Measurements from ENCODE around the gene ROGDI. TPM values are rescaled to one million over a fixed set of nuclear protein-coding genes. Genes with fewer than 3 reads are reported as not detected.

ROGDI gene
- total and polyA plus RNA-seq, 4 donors: 11.4 to 42.9 (median 19.3) TPM

- Histone ChIP-seq H3K9me3 (ENCODE audit: control insufficient read depth, low read length) (no peaks in the 10 kb centered on the region), H3K4me1 (ENCODE audit: control insufficient read depth in 1 of 2, insufficient read depth in 2 of 2, low read length in 2 of 2) (no peaks in the 10 kb centered on the region), H3K27me3 (ENCODE audit: control insufficient read depth in 1 of 2, insufficient read depth in 2 of 2, low read length in 1 of 2) (no peaks in the 10 kb centered on the region), H3K36me3 (ENCODE audit: control insufficient read depth in 1 of 2, insufficient read depth in 2 of 2, low read length in 1 of 2) (no peaks in the 10 kb centered on the region), H3K27ac (ENCODE audit: low read depth in 1 of 2, low read length in 2 of 2) (no peak overlapping the region), H3K4me3 (ENCODE audit: low read length in 2 of 2) (no peak overlapping the region)
- whole genome bisulfite sequencing, 2 donors: 80 to 82% methylated on average over 4 of the region's 4 CpGs
- intact Hi-C loops (cut with DNase I): no loop called here
- no peak for ATAC-seq (ENCODE audit: low FRiP score)
- no peak for DNase-seq
Measured at GRCh38 chr16:4780235-4780634, 22.2 kb downstream of the ROGDI start.

- Histone ChIP-seq H3K36me3 (ENCODE audit: control insufficient read depth in 1 of 2, insufficient read depth in 2 of 2, low read length in 1 of 2) (no peaks in the 10 kb centered on the region), H3K27ac (ENCODE audit: low read depth in 1 of 2, low read length in 2 of 2) (no peak overlapping the region), H3K9me3 (ENCODE audit: control insufficient read depth, low read length) (no peaks in the 10 kb centered on the region), H3K4me1 (ENCODE audit: control insufficient read depth in 1 of 2, insufficient read depth in 2 of 2, low read length in 2 of 2) (no peaks in the 10 kb centered on the region), H3K27me3 (ENCODE audit: control insufficient read depth in 1 of 2, insufficient read depth in 2 of 2, low read length in 1 of 2) (no peaks in the 10 kb centered on the region), H3K4me3 (ENCODE audit: low read length in 2 of 2) (no peak overlapping the region)
- intact Hi-C loops (cut with DNase I): no loop called here
- 87 to 89% methylated on average over 5 of the region's 5 CpGs for WGBS, 2 donors
- ATAC-seq (ENCODE audit: low FRiP score) (no peak), DNase-seq (no peak)
Measured at GRCh38 chr16:4778050-4778392, 24.4 kb downstream of the ROGDI start.

- Histone ChIP-seq H3K27ac (ENCODE audit: low read depth in 1 of 2, low read length in 2 of 2) (no peak overlapping the region), H3K27me3 (ENCODE audit: control insufficient read depth in 1 of 2, insufficient read depth in 2 of 2, low read length in 1 of 2) (no peaks in the 10 kb centered on the region), H3K36me3 (ENCODE audit: control insufficient read depth in 1 of 2, insufficient read depth in 2 of 2, low read length in 1 of 2) (no peaks in the 10 kb centered on the region), H3K4me3 (ENCODE audit: low read length in 2 of 2) (no peak overlapping the region), H3K9me3 (ENCODE audit: control insufficient read depth, low read length) (no peaks in the 10 kb centered on the region), H3K4me1 (ENCODE audit: control insufficient read depth in 1 of 2, insufficient read depth in 2 of 2, low read length in 2 of 2) (no peaks in the 10 kb centered on the region)
- WGBS, 2 donors: 83 to 86% methylated on average over 17 of the region's 17 CpGs
- ATAC-seq (ENCODE audit: low FRiP score) (no peak), DNase-seq (no peak)
- intact Hi-C loops (cut with DNase I): no loop called here
Measured at GRCh38 chr16:4777339-4778049, 24.9 kb downstream of the ROGDI start.

GRCh38 chr16:4776141-4776705 lies 26.2 kb downstream of the ROGDI start:
- DNase-seq (no peak), ATAC-seq (ENCODE audit: low FRiP score) (no peak)
- H3K9me3 ChIP-seq (ENCODE audit: control insufficient read depth, low read length): no peaks in the 10 kb centered on the region
- intact Hi-C loops (cut with DNase I): no loop called here
- H3K4me1 ChIP-seq (ENCODE audit: control insufficient read depth in 1 of 2, insufficient read depth in 2 of 2, low read length in 2 of 2): no peaks in the 10 kb centered on the region
- H3K36me3 ChIP-seq (ENCODE audit: control insufficient read depth in 1 of 2, insufficient read depth in 2 of 2, low read length in 1 of 2): no peaks in the 10 kb centered on the region
- no peaks in the 10 kb centered on the region for H3K27me3 ChIP-seq (ENCODE audit: control insufficient read depth in 1 of 2, insufficient read depth in 2 of 2, low read length in 1 of 2)
- H3K4me3 ChIP-seq (ENCODE audit: low read length in 2 of 2): no peak overlapping the region
- WGBS, 2 donors: 86 to 90% methylated on average over 2 of the region's 2 CpGs
- no peak overlapping the region for H3K27ac ChIP-seq (ENCODE audit: low read depth in 1 of 2, low read length in 2 of 2)

DNA sequence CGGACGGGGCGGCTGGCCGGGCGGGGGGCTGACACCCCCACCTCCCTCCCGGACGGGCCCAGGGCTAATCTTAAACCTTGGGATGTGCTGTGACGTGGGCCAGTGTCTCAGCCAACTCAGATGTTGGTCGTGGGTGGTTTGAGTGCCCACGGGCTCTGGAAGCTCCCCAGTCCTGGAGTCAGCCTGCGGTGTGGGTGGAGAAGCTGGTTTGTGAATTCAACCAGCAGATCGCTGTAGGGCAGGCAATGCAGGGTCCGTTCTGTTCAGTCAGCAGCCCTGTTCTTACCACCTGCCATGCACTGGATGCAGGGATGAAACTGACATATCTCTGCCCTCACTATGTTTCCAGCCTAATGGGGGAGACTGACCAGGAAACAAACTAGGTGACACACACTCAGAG lies 27.4 kb downstream of the ROGDI start:
- H3K27me3 ChIP-seq (ENCODE audit: control insufficient read depth in 1 of 2, insufficient read depth in 2 of 2, low read length in 1 of 2): no peaks in the 10 kb centered on the region

GRCh38 chr16:4772351-4772750 lies 30.1 kb downstream of the ROGDI start:
- Histone ChIP-seq H3K9me3 (ENCODE audit: control insufficient read depth, low read length) (no peaks in the 10 kb centered on the region), H3K27me3 (ENCODE audit: control insufficient read depth in 1 of 2, insufficient read depth in 2 of 2, low read length in 1 of 2) (no peaks in the 10 kb centered on the region), H3K4me3 (ENCODE audit: low read length in 2 of 2) (no peak overlapping the region), H3K4me1 (ENCODE audit: control insufficient read depth in 1 of 2, insufficient read depth in 2 of 2, low read length in 2 of 2) (no peaks in the 10 kb centered on the region), H3K27ac (ENCODE audit: low read depth in 1 of 2, low read length in 2 of 2) (no peak overlapping the region), H3K36me3 (ENCODE audit: control insufficient read depth in 1 of 2, insufficient read depth in 2 of 2, low read length in 1 of 2) (no peaks in the 10 kb centered on the region)
- ATAC-seq (ENCODE audit: low FRiP score) (no peak), DNase-seq (no peak)
- intact Hi-C loops (cut with DNase I): no loop called here
- 86 to 88% methylated on average over 5 of the region's 5 CpGs for WGBS, 2 donors

More for the DNA sequence above, 27.4 kb downstream of the ROGDI start:
- DNase-seq (no peak), ATAC-seq (ENCODE audit: low FRiP score) (no peak)
- intact Hi-C loops (cut with DNase I): no loop called here
- H3K4me3 ChIP-seq (ENCODE audit: low read length in 2 of 2): no peak overlapping the region
- H3K36me3 ChIP-seq (ENCODE audit: control insufficient read depth in 1 of 2, insufficient read depth in 2 of 2, low read length in 1 of 2): no peaks in the 10 kb centered on the region
- 80 to 85% methylated on average over 8 to 13 of the region's 13 CpGs for WGBS, 2 donors
- H3K9me3 ChIP-seq (ENCODE audit: control insufficient read depth, low read length): no peaks in the 10 kb centered on the region
- no peaks in the 10 kb centered on the region for H3K4me1 ChIP-seq (ENCODE audit: control insufficient read depth in 1 of 2, insufficient read depth in 2 of 2, low read length in 2 of 2)
- no peak overlapping the region for H3K27ac ChIP-seq (ENCODE audit: low read depth in 1 of 2, low read length in 2 of 2)

- H3K9me3 ChIP-seq (ENCODE audit: control insufficient read depth, low read length): no peaks in the 10 kb centered on the region
- ATAC-seq (ENCODE audit: low FRiP score): no peak
- no peak overlapping the region for H3K4me3 ChIP-seq (ENCODE audit: low read length in 2 of 2)
- intact Hi-C loops (cut with DNase I): no loop called here
- DNase-seq: no peak
- WGBS, 2 donors: 57 to 68% methylated on average over 3 of the region's 3 CpGs
- no peaks in the 10 kb centered on the region for H3K4me1 ChIP-seq (ENCODE audit: control insufficient read depth in 1 of 2, insufficient read depth in 2 of 2, low read length in 2 of 2)
- no peaks in the 10 kb centered on the region for H3K36me3 ChIP-seq (ENCODE audit: control insufficient read depth in 1 of 2, insufficient read depth in 2 of 2, low read length in 1 of 2)
- H3K27ac ChIP-seq (ENCODE audit: low read depth in 1 of 2, low read length in 2 of 2): no peak overlapping the region
- no peaks in the 10 kb centered on the region for H3K27me3 ChIP-seq (ENCODE audit: control insufficient read depth in 1 of 2, insufficient read depth in 2 of 2, low read length in 1 of 2)
Measured at GRCh38 chr16:4771646-4772045, 30.8 kb downstream of the ROGDI start.

GRCh38 chr16:4769306-4769638 lies 33.2 kb downstream of the ROGDI start:
- intact Hi-C loops (cut with DNase I): loop anchor here in 1 of 2 donors (2.0 kb wide), 2 partner anchors 34 to 188 kb away; partner anchors contain the start of gene ROGDI
- H3K4me3 ChIP-seq (ENCODE audit: low read length in 2 of 2): no peak overlapping the region
- ATAC-seq (ENCODE audit: low FRiP score) (no peak), DNase-seq (no peak)
- H3K27me3 ChIP-seq (ENCODE audit: control insufficient read depth in 1 of 2, insufficient read depth in 2 of 2, low read length in 1 of 2): no peaks in the 10 kb centered on the region
- WGBS, 2 donors: 63 to 65% methylated on average over 7 of the region's 7 CpGs
- no peaks in the 10 kb centered on the region for H3K36me3 ChIP-seq (ENCODE audit: control insufficient read depth in 1 of 2, insufficient read depth in 2 of 2, low read length in 1 of 2)
- H3K27ac ChIP-seq (ENCODE audit: low read depth in 1 of 2, low read length in 2 of 2): no peak overlapping the region
- H3K4me1 ChIP-seq (ENCODE audit: control insufficient read depth in 1 of 2, insufficient read depth in 2 of 2, low read length in 2 of 2): no peaks in the 10 kb centered on the region
- no peaks in the 10 kb centered on the region for H3K9me3 ChIP-seq (ENCODE audit: control insufficient read depth, low read length)

Data from aorta (tissue), 5 donors.